Large intestine (tissue), 3 donors: ENCODE data around the gene LSS. TPM values are rescaled to one million over a fixed set of nuclear protein-coding genes. Genes with fewer than 3 reads are reported as not detected.
"Not testable (repeated sequence)": the region's sequence is repeated elsewhere in the genome, so short reads cannot be mapped to it uniquely, and the experiment has no call there.

ENCODE experiments used
- DNase-seq, 2 donors: peaks; one replicate each; pipeline versions ENCODE4 v3.0.0 to v3.0.0-alpha.2; 2013
- H3K27ac ChIP-seq: one replicate; pipeline ENCODE4 v1.5.1; 2013; ENCODE audit warnings: low read length
- H3K27me3 ChIP-seq: 2 replicates; pipeline ENCODE4 v1.6.1; 2013; ENCODE audit warnings: low read length; ENCODE audit not compliant: control insufficient read depth, insufficient read depth
- H3K36me3 ChIP-seq: 2 replicates; pipeline ENCODE4 v1.6.1; 2013; ENCODE audit warnings: low read length; ENCODE audit not compliant: control insufficient read depth, insufficient read depth
- H3K4me1 ChIP-seq: one replicate; pipeline ENCODE4 v1.6.1; 2013; ENCODE audit warnings: low read length; ENCODE audit not compliant: control insufficient read depth, insufficient read depth
- H3K4me3 ChIP-seq: one replicate; pipeline ENCODE4 v1.5.1; 2013; ENCODE audit warnings: low read length
- H3K9me3 ChIP-seq: one replicate; pipeline ENCODE4 v1.6.1; 2013; ENCODE audit warnings: mild to moderate bottlenecking, low read depth, low read length, moderate library complexity; ENCODE audit not compliant: control insufficient read depth
- WGBS: methylation state at CpG from one replicate; pipeline ENCODE4 v1.1.5; 2013; ENCODE audit warnings: low lambda C conversion rate; ENCODE audit not compliant: insufficient coverage; 5-methylcytosine and 5-hydroxymethylcytosine counted together
- polyA plus RNA-seq: library from polyadenylated mRNA; unstranded; fragments of 120-200 nt; gene quantifications from one replicate; pipeline ENCODE4 v1.2.1, GENCODE V29; 2013

LSS gene
- polyA plus RNA-seq, 1 donor = 33.3 TPM

- H3K4me3 ChIP-seq = no peak overlapping the region
- no peak for DNase-seq
- WGBS = no CpG with 5 or more reads among the region's 16 CpGs
- no peaks in the 10 kb centered on the region for H3K9me3 ChIP-seq
- H3K4me1 ChIP-seq = no peaks in the 10 kb centered on the region
- H3K36me3 ChIP-seq = peaks cover 33% of the 10 kb centered on the region
- H3K27me3 ChIP-seq = no peaks in the 10 kb centered on the region
- H3K27ac ChIP-seq = no peak overlapping the region
These were observed 22.8 kb downstream of the LSS start for GRCh38 chr21:46205766-46206162.

- H3K36me3 ChIP-seq = peaks cover 35% of the 10 kb centered on the region
- DNase-seq = no peak
These were observed 23.4 kb downstream of the LSS start for GRCh38 chr21:46205166-46205565.

GRCh38 chr21:46203203-46203600, 25.4 kb downstream of the LSS start:
- DNase-seq = no peak
- Histone ChIP-seq H3K9me3 (no peaks in the 10 kb centered on the region), H3K36me3 (peaks cover 31% of the 10 kb centered on the region), H3K27ac (no peak overlapping the region), H3K4me3 (no peak overlapping the region), H3K4me1 (no peaks in the 10 kb centered on the region), H3K27me3 (no peaks in the 10 kb centered on the region)
- WGBS = 100% methylated on average over 1 of the region's 8 CpGs

More at GRCh38 chr21:46205166-46205565, 23.4 kb downstream of the LSS start:
- no peak overlapping the region for H3K4me3 ChIP-seq
- no peaks in the 10 kb centered on the region for H3K27me3 ChIP-seq
- no peak overlapping the region for H3K27ac ChIP-seq
- H3K4me1 ChIP-seq = no peaks in the 10 kb centered on the region
- 100% methylated on average over 1 of the region's 18 CpGs for WGBS
- no peaks in the 10 kb centered on the region for H3K9me3 ChIP-seq

GRCh38 chr21:46202592-46203202, 25.9 kb downstream of the LSS start:
- no peak for DNase-seq
- H3K4me1 ChIP-seq = no peaks in the 10 kb centered on the region
- no peaks in the 10 kb centered on the region for H3K27me3 ChIP-seq
- WGBS = 86% methylated on average over 1 of the region's 6 CpGs
- no peak overlapping the region for H3K27ac ChIP-seq
- no peaks in the 10 kb centered on the region for H3K9me3 ChIP-seq
- H3K36me3 ChIP-seq = peaks cover 31% of the 10 kb centered on the region
- no peak overlapping the region for H3K4me3 ChIP-seq

GRCh38 chr21:46200877-46201803, 27.4 kb downstream of the LSS start:
- not testable (repeated sequence) for H3K4me1 ChIP-seq, H3K27ac ChIP-seq, H3K4me3 ChIP-seq, DNase-seq, H3K27me3 ChIP-seq, H3K9me3 ChIP-seq
- no CpG with 5 or more reads among the region's 8 CpGs for WGBS
- H3K36me3 ChIP-seq = peaks cover 25% of the 10 kb centered on the region

- 70% methylated on average over 2 of the region's 13 CpGs for WGBS
- Histone ChIP-seq H3K27me3 (no peaks in the 10 kb centered on the region), H3K4me3 (no peak overlapping the region), H3K4me1 (no peaks in the 10 kb centered on the region), H3K36me3 (peaks cover 26% of the 10 kb centered on the region), H3K27ac (no peak overlapping the region), H3K9me3 (no peaks in the 10 kb centered on the region)
- DNase-seq = no peak
These were observed 28.9 kb downstream of the LSS start for GRCh38 chr21:46199436-46200373.

- H3K36me3 ChIP-seq = peaks cover 40% of the 10 kb centered on the region
- DNase-seq = no peak
- H3K4me1 ChIP-seq = no peaks in the 10 kb centered on the region
- H3K27me3 ChIP-seq = no peaks in the 10 kb centered on the region
- H3K4me3 ChIP-seq = no peak overlapping the region
- no peak overlapping the region for H3K27ac ChIP-seq
- no peaks in the 10 kb centered on the region for H3K9me3 ChIP-seq
- no CpG with 5 or more reads among the region's 20 CpGs for WGBS
These were observed 31.8 kb downstream of the LSS start for GRCh38 chr21:46196733-46197132.

GRCh38 chr21:46195595-46196195, 32.9 kb downstream of the LSS start:
- H3K27ac ChIP-seq = no peak overlapping the region
- H3K4me1 ChIP-seq = no peaks in the 10 kb centered on the region
- H3K9me3 ChIP-seq = no peaks in the 10 kb centered on the region
- no peak for DNase-seq
- peaks cover 47% of the 10 kb centered on the region for H3K36me3 ChIP-seq
- no peaks in the 10 kb centered on the region for H3K27me3 ChIP-seq
- H3K4me3 ChIP-seq = no peak overlapping the region
- WGBS = no CpG with 5 or more reads among the region's 20 CpGs

GRCh38 chr21:46194374-46195334, 33.9 kb downstream of the LSS start:
- Histone ChIP-seq H3K9me3 (no peaks in the 10 kb centered on the region), H3K27ac (no peak overlapping the region), H3K4me3 (no peak overlapping the region), H3K27me3 (no peaks in the 10 kb centered on the region), H3K4me1 (no peaks in the 10 kb centered on the region), H3K36me3 (peaks cover 45% of the 10 kb centered on the region)
- no peak for DNase-seq
- no CpG with 5 or more reads among the region's 34 CpGs for WGBS
